GM18505 (cell line): ENCODE results near the gene DPM1.
"Not testable (repeated sequence)": the region's sequence is repeated elsewhere in the genome, so short reads cannot be mapped to it uniquely, and the experiment has no call there.

Experiments used
- ATAC-seq: cut with Tn5 transposase; IDR thresholded peaks from one replicate; pipeline ENCODE4 v1.9.1; 2021; ENCODE audit not compliant: unreplicated experiment
- POLR2A ChIP-seq: IDR thresholded peaks from 4 replicates; pipeline ENCODE4 v1.6.1; 2011; ENCODE audit warnings: borderline replicate concordance; ENCODE audit not compliant: insufficient read depth, insufficient read length; ENCODE audit errors: extremely low read depth

The DPM1 gene

GRCh38 chr20:50992336-50992732 is 34.0 kb upstream of the DPM1 start:
- ATAC-seq, result no peak
- TF ChIP-seq POLR2A, result no peak

DNA sequence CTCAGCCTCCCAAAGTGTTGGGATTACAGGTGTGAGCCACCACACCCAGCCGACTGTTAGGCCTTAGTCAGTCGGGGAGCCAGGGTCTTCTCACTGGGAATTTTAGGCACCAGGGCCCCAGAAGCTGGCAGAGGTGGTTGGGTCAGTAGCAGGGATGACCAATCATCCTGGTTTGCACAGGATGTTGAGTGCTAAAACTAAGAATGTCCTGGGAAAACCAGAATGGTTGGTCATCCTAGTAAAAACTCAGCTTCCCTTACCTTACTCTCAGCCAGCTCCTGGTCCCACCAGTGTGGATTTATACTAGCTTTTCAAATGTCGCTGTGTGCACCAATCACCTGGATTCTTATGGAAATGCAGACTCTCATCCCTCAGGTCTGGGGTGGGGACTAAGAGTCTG is 32.7 kb upstream of the DPM1 start:
- ATAC-seq, result no peak
- no peak for TF ChIP-seq POLR2A

- ATAC-seq, result no peak
- no peak for TF ChIP-seq POLR2A
Observed at GRCh38 chr20:50987493-50988210, 29.3 kb upstream of the DPM1 start.

DNA sequence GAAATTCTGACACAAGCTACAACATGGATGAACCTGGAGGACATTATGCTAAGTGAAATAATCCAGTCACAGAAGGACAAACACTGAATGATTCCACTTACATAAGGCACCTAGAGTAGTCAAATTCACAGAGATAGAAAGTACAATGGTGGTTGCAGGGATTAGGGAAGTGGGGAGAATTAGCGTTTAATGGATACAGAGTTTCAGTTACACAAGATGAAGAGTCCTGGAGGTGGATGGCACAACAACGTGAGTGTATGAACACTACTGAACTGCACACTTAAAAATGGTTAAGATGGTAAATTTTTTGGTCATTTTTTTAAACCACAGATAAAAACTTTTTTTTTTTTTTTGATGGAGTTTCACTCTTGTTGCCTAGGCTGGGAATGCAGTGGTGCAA is 25.0 kb upstream of the DPM1 start:
- TF ChIP-seq POLR2A, result no peak
- ATAC-seq, result no peak

- ATAC-seq, result no peak
- no peak for TF ChIP-seq POLR2A
Observed at GRCh38 chr20:50982363-50982762, 24.0 kb upstream of the DPM1 start.

GRCh38 chr20:50981714-50982048 is 23.3 kb upstream of the DPM1 start:
- no peak for ATAC-seq
- no peak for TF ChIP-seq POLR2A

DNA sequence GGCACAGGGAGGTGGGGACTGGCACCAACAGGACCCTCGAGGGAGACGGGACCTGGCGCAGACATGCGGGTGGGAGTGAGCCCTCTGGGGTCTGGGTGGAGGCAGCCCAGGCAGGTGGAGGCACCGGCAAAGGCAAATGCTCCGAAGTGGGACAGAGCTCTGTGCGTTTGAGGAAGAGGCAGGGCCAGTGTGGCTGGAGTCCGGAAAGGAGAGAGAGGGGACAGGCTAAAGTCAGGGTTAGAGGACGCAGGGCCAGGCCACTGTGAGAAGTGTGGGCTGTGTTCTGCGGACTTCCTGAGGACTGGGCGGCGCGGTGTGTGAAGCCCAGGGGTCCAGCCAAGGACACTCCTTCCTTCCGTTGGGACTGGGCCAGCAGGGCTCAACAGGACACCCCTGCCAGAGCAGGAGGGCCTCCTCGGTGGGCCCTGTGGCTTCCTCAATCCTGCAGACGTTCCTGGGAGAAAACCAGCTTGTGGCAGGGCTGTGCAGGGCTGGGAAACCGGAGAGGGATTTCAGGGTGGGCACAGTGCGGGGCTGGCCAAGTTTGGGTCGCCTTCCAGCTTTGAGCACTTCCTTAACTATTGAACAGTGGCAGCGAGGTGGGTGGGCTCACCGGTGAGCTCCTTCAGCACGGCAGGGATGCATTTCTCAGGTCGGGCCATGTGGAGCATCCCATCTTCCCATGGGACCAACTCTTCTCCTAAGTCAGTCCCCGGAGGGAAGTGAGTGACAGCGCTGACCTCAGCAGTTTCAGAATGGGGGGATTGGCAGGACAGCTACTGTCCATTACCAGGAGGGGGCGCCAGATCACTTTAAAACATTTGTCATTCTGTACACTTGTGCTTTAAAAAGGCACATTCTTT is 22.8 kb upstream of the DPM1 start:
- ATAC-seq, result no peak
- TF ChIP-seq POLR2A, result no peak

- TF ChIP-seq POLR2A, result no peak
- no peak for ATAC-seq
Observed at GRCh38 chr20:50980071-50980681, 21.8 kb upstream of the DPM1 start.

DNA sequence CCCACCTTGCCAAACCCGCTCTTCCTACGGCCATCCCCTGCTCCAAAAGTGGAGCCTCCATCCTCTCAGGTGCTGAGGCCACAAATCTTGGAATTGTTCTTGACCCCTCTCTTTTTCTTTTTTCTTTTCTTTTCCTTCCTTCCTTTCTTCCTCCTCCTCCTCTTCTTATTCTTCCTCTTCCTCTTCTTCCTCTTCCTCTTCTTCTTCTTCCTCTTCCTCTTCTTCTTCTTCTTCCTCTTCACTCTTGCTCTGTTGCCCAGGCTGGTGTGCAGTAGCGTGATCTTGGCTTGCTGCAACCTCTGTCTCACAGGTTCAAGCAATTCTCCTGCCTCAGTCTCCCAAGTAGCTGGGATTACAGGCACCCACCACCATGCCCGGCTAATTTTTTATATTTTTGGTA is 20.2 kb upstream of the DPM1 start:
- ATAC-seq, result not testable (repeated sequence)

DNA sequence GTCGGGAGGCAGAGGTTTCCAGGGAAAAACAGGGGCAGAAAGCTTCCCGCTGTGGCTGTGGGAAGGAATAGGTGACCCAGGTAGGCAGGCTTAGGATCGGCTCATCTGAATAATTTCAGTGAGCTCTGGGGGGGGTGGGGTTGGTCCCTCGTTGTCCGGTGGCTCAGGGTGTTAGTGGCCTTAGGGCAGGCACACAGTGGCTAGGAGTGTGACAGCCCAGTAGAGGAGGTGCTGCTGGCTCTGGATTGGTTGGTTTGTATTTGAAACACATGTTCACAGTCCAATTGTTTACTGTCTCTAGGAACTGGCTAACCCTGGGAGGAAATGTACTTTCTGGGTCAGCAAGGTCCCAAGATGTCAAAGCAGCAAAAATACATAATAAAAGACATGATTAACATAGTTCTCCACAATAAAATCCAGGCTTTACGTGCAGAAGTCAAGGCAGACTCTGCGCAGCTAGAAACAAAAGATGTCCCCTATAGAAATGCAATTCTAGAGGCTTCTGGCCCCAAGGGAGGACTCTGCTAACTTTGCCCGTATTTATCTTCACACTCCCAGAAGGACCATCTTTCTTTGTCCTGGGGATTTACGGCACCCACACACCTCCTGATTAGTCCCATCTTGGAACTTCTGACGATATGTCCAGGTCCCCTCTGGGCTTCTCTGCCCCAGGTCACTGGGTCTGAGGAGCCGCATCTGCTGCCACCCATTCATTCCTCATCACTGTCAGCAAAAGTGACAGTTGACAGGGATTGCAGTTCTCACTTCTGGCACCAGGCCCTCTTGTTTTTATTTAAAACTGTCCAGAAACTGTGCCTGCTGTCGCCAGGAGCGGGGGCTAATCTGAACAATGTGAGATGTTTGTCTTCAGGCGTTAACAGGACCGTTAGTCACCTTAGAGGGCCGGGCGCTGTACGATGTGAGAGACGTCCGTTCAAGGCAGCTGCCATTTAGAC is 19.0 kb upstream of the DPM1 start:
- ATAC-seq, result no peak
- no peak for TF ChIP-seq POLR2A

- TF ChIP-seq POLR2A, result no peak
- ATAC-seq, result no peak
Observed at GRCh38 chr20:50975701-50976330, 17.5 kb upstream of the DPM1 start.

GRCh38 chr20:50969912-50970311 is 11.6 kb upstream of the DPM1 start:
- no peak for TF ChIP-seq POLR2A
- ATAC-seq, result no peak

DNA sequence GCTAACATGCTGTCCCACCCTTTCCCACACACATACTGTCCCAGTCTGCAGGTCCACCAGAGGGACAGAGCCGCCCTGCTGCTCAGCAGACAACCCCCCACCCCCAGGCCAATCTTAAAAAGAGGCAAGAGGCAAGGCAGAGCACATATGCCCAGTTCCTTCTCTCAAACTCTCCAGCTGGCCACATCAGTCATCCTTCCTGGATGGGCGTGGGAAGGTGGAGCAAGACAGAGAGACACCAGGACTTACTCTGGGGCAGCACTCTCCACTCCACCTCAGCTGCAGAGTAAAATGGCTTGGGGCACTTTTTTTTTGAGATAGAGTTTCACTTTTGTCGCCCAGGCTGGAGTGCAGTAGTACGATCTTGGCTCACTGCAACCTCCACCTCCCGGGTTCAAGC is 11.1 kb upstream of the DPM1 start:
- TF ChIP-seq POLR2A, result no peak
- ATAC-seq, result no peak

GRCh38 chr20:50968289-50968688 is 10.0 kb upstream of the DPM1 start:
- TF ChIP-seq POLR2A, result no peak
- no peak for ATAC-seq
